Ovary (tissue), 3 donors: Measurements from ENCODE around the gene PLSCR5.

Experiments
- CTCF ChIP-seq, 3 donors: fragments of 450-650 bp in 2 of 3; fragments of 200-600 bp in 1 of 3; IDR thresholded peaks; one replicate each; pipeline versions ENCODE4 v1.5.1 to v1.8.0; 2016 to 2022; ENCODE audit warnings: antibody characterized with exemption in 3 of 3, mild to moderate bottlenecking in 1 of 3
- POLR2A ChIP-seq: fragments of 450-650 bp; IDR thresholded peaks from one replicate; pipeline ENCODE4 v1.6.1; 2017; ENCODE audit warnings: antibody characterized with exemption, mild to moderate bottlenecking, moderate library complexity
- donor health status: DM: no; HTN: no; CAD: no.

- TF ChIP-seq CTCF (IDR thresholded peaks at IDR 0.05) (no peak), POLR2A (no peak)
These were observed 41.1 kb upstream of the PLSCR5 start for GRCh38 chr3:146646261-146646660.
